ENCODE data around the gene AGR3.
"Not testable (repeated sequence)": the region's sequence is repeated elsewhere in the genome, so short reads cannot be mapped to it uniquely, and the experiment has no call there.

The AGR3 gene

DNA sequence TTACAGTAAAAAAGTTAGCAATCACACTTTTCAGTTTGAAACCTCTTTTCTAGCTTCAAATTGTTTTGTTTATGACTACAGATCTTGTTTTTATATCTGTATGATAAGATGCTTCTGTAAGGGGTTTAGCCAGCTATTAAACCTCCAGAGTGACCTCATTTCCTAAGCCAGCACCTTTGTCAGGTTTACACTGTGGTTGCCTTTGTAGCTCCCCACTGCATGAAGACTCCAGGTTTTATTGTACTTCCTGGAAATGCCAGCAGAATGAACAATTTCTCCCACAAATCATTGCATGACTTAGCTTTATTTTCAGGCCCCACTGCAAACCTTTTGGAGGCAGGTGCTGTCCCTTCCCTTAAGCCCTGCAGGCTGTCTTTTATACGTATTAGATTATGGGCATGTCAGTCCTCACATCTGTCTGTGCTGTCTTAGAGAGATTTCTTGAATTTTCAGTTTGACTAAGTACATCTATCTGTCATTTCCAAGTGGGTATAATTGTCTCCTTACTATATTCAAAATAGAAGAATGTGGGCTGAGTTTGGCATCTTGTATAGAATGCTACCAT lies 8.2 kb upstream of the AGR3 start:
- no peak for DNase-seq

DNA sequence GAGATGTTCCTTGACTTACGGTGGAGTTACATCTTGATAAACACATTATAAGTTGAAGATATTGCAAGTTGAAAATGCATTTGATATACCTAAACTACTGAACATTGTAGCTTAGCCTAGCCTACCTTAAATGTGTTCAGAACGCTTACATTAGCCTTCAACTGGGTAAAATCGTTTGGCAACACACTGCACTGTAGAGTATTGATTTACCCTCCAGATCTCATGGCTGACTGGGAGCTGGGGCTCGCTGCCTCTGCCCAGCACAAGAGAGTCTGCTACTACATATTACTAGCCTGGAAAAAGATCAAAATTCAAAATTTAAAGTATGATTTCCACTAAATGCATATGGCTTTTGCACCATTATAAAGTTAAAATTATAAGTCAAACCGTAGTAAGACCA lies 7.5 kb upstream of the AGR3 start:
- no peak for DNase-seq

GRCh38 chr7:16883918-16884317 lies 2.1 kb upstream of the AGR3 start:
- no peak for DNase-seq

DNA sequence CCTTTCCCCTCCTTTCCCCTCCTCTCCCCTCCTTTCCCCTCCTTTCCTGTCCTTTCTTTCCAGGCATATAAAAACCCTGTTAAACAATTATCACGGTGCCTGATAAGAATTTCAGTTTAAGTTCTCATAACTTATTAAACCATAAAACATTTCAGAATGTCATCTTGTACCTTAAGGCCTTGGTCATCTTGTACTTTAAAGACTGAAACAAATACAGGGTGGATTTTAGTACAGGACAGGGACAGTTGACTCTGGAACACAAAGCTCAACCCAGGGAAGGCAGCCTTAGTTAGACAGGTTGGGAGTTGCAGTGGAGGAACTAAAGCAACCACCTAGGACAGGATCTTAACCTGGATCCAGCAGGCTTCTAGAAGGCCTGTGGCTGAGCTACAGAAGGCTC lies 1.2 kb downstream of the AGR3 start:
- DNase-seq: no peak

GRCh38 chr7:16879181-16879580 lies 2.6 kb downstream of the AGR3 start:
- DNase-seq: no peak

DNA sequence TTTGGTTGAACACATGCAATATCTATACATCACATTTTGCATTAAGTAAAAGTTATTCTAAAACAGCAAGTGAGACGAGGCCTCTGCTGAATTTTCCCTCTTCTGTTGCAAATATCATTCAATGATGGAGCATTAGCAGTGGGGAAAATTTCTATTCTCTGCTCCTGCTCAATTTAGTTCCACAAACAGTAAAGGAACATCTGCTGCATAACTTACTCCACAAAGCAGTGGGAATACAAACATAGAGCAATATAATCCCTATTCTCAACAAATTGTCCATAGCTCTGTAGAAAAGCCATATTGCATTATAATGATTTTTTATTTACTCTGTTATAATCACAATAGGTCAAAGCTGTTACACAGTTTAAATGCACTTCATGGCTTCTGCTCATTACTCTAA lies 5.9 kb downstream of the AGR3 start:
- DNase-seq: no peak

GRCh38 chr7:16874066-16874465 lies 7.7 kb downstream of the AGR3 start:
- DNase-seq: no peak

DNA sequence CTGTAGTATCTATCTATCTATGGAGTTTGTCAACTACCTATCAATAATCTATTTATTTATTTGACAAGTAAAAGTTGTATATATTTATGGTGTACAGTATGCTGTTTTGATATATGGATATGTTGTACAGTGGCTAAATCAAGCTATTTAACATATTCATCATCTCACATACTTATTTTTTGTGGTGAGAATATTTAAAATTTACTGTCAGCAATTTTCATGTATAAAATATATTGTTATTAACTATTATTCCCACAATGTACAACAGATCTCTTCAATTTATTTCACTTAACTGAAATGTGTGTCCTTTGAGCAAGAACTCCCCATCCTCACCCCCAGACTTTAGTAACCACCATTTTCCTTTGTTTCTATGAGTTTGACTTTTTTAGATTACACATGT lies 14.5 kb downstream of the AGR3 start:
- DNase-seq: no peak

DNA sequence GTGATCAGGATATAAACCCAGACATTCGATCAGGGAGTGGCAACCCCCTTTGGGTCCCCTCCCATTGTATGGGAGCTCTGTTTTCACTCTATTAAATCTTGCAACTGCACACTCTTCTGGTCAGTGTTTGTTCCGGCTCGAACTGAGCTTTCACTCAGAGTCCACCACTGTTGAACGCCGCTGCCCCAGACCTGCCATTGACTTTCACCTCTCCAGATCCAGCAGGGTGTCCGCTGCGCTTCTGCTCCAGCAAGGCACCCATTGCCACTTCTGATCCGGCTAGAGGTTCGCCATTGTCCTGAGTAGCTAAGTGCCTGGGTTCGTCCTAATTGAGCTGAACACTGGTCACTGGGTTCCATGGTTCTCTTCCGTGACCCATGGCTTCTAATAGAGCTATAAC lies 28.6 kb downstream of the AGR3 start:
- DNase-seq: not testable (repeated sequence)

- DNase-seq: no peak
These were observed 30.0 kb downstream of the AGR3 start for GRCh38 chr7:16851829-16852228.

GRCh38 chr7:16850614-16851466 lies 30.9 kb downstream of the AGR3 start:
- no peak for DNase-seq

DNA sequence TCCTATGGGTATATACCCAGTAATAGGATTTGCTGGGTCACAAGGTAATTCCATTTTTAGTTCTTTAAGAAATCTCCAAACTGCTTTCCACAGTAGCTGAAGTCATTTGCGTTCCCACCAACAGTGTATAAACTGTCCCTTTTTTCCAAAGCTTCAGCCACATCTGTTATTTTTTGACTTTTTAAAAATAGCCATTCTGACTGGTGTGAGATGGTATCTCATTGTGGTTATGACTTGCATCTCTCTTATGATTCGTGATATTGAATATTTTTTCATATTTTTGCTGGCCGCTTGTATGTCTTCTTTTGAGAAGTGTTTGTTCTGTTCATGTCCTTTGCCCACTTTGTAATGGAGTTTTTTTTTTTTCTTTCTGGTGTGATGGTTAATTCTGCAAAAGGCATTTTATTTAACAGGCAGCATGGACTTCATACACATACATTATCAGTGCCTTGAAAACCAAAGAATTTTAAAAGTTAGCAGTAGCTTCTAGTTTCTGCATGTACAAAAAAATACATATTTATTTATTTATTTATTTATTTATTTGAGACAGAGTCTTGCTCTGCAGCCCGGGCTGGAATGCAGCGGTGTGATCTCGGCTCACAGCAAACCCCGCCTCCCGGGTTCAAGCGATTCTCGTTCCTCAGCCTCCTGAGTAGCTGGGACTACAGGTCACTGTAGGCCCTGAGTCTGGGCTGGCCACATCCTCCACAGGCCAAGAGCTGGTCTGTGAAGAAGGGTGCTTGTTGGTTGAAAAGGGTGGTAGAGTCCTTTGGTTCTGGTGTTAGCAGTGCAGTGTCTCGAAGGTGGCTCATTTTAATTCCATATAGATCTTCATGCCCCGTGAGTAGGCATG lies 32.3 kb downstream of the AGR3 start:
- no peak for DNase-seq

DNA sequence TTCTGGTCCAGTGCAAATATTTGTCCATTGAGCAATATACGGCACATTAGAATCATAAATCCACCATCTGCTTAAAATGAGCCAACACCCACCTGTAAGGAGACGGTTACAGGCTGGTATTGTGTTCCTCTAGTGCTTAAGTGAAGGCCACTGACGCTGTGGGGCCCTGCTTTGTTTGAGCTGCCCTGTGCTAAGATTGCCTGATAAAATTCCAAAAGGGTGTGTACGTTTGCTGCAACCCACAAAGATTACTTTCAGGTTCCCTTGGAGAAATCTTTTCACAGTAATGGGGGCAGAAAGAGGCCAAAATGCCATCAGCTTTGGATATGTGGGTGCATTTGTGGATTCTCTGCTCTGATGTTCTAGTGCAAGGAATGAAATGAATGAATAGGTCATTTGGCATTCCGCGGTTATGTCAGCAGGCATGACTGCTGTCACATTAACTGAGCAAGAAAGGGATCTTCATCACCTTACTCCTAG lies 34.4 kb downstream of the AGR3 start:
- DNase-seq: no peak

DNA sequence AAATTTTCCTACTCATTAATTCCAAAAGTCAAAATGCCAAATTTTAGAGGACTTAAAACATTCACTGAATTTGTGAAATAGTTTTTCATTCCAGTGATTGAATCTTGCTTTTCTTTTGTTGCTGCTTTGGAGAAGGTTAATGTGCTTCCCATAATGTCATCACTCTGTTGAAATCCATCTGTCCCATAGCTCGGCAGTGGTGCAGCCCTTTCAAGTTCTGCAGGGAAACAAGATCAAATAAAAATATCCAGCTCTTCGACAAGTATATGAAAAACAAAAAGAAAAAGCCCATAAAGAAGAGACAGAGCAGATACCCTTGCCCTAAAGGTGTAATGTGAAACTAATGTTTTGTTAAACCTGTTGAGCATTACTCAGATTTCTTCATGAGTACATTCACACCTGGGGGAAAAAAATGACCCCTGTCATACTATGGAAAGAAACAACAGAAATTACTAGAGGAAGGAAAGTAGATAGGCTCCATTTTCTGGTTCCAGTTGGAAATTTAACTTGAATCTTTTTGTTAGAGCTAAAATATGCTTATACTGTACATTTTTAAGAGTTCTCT lies 35.1 kb downstream of the AGR3 start:
- DNase-seq: no peak

DNA sequence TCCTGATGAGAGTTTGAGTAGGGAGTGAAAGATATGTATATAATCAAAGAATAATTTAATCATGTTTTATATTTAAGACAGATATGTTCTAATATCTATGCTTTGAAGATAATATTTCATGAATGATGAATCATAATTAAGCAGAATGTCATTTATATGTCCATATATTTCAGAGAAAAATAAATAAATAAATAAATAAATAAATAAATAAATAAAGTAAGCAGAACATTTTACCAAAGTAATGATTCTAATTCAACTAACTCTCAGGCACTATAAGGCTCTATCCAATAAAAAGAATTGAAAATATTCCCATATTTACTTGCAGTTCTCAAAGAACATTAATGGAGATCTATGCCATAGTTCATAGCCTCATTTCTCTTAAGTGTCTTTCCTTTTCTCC lies 36.0 kb downstream of the AGR3 start:
- DNase-seq: no peak

DNA sequence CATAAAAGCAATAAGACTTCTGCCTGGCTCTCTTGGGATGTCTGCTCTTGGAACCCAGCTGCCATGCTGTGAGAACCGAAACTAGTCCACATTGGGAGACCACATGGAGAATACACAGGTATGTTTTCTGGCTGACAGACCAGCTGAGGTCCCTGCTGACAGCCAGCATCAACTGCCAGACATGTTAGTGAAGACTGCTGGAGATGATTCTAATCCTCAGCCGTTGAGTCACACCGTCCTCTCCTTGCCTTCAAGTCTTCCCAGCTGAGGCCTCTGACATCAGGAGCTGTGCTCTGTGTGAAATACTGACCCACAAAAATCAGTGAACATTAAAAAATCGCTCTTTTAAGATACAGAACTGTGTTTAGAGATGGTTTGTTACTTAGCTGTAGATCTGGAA lies 40.1 kb downstream of the AGR3 start:
- DNase-seq: no peak

DNA sequence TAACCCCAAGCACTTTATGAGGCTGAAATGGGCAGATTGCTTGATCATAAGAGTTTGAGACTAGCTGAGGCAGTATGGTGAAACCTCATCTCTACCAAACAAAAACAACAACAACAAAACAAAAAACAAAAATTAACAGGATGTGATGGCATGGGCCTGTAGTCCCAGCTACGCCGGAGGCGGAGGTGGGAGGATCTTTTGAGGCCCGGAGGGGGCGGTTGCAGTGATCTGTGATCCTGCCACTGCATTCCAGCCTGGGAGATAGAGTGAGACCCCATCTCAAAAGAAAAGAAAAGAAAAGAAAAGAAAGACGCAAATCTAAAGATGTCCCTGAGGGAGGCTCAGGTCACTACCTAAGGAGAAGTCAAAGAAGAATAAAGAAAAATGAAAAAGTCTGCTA lies 41.7 kb downstream of the AGR3 start:
- no peak for DNase-seq

DNA sequence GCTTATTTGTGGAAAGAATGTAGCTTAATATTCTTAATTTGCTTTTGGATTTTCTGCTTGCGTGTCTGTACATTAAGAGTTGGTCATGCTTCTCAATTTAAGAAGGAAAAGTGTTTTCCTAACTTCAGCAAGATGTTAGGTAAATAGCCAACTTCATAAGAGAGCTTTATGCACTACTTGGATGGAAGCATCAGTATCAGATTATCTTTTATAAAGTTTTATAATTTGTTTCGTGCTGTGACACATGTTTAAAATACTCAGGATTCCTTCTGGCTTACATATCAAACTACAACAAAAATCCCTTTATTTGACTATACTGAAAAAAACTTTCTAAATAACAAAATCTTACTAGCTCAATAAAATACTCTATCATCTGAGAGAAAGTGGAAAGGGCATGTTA lies 42.1 kb downstream of the AGR3 start:
- DNase-seq: no peak

GRCh38 chr7:16838891-16839290 lies 42.9 kb downstream of the AGR3 start:
- no peak for DNase-seq

- no peak for DNase-seq
These were observed 43.4 kb downstream of the AGR3 start for GRCh38 chr7:16838386-16838785.

- DNase-seq: no peak
These were observed 45.3 kb downstream of the AGR3 start for GRCh38 chr7:16836481-16836880.

- no peak for DNase-seq
These were observed 48.4 kb downstream of the AGR3 start for GRCh38 chr7:16833373-16833772.

DNA sequence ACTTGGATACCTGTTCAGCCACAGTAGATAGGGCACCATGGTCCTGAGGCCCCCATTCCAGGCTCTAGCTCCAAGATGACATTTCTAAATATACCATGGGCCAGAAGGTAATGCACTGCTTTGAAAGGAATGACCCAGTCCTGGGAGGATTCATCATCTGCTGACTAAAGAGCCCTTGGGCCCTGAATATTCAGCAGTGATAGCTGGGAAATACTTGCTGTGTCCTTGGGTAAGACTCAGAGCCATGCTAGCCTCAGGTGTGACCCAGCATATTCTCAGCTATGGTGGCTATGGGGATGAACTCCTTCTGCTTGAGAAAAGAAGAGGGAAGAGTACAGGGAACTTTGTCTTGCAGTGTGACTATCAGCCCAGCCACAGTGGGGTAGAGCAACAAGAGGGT lies 55.7 kb downstream of the AGR3 start:
- no peak for DNase-seq
